Stimulated activated naive CD4-positive, alpha-beta T cell (primary cell): ENCODE data around the gene SERPINA9.
"Not testable (repeated sequence)": the region's sequence is repeated elsewhere in the genome, so short reads cannot be mapped to it uniquely, and the experiment has no call there.

ENCODE experiments used
- DNase-seq, 6 experiments: peaks; one replicate each; lab custom pipeline; 2025; lab: John Stamatoyannopoulos, UW

Gene SERPINA9

GRCh38 chr14:94486883-94487282 is 10.9 kb upstream of the SERPINA9 start:
- DNase-seq = no peak

GRCh38 chr14:94485944-94486841 is 10.2 kb upstream of the SERPINA9 start:
- peak in 3 of 6 experiments; percentile 9 to 15 (median 11) for DNase-seq

- DNase-seq = no peak
Observed at GRCh38 chr14:94484481-94484880, 8.5 kb upstream of the SERPINA9 start.

GRCh38 chr14:94483729-94484275 is 7.8 kb upstream of the SERPINA9 start:
- DNase-seq = no peak

- DNase-seq = no peak
Observed at GRCh38 chr14:94483071-94483451, 7.1 kb upstream of the SERPINA9 start.

GRCh38 chr14:94482132-94483070 is 6.4 kb upstream of the SERPINA9 start:
- not testable (repeated sequence) for DNase-seq

- no peak for DNase-seq
Observed at GRCh38 chr14:94481468-94482131, 5.6 kb upstream of the SERPINA9 start.

GRCh38 chr14:94480809-94481208 is 4.8 kb upstream of the SERPINA9 start:
- DNase-seq = no peak

GRCh38 chr14:94478420-94478819 is 2.4 kb upstream of the SERPINA9 start:
- DNase-seq = no peak

- DNase-seq = no peak
Observed at GRCh38 chr14:94474581-94475031, 1.4 kb downstream of the SERPINA9 start.

- no peak for DNase-seq
Observed at GRCh38 chr14:94473666-94474410, 2.2 kb downstream of the SERPINA9 start.

- DNase-seq = no peak
Observed at GRCh38 chr14:94472842-94473241, 3.2 kb downstream of the SERPINA9 start.

GRCh38 chr14:94471045-94471444 is 5.0 kb downstream of the SERPINA9 start:
- DNase-seq = no peak

GRCh38 chr14:94470311-94470710 is 5.7 kb downstream of the SERPINA9 start:
- DNase-seq = no peak

- DNase-seq = no peak
Observed at GRCh38 chr14:94469261-94469660, 6.7 kb downstream of the SERPINA9 start.

GRCh38 chr14:94467728-94468520 is 8.1 kb downstream of the SERPINA9 start:
- DNase-seq = no peak

- no peak for DNase-seq
Observed at GRCh38 chr14:94466706-94467370, 9.2 kb downstream of the SERPINA9 start.

- no peak for DNase-seq
Observed at GRCh38 chr14:94465042-94465441, 11.0 kb downstream of the SERPINA9 start.

- DNase-seq = no peak
Observed at GRCh38 chr14:94464290-94464689, 11.7 kb downstream of the SERPINA9 start.
